Natural killer cell (primary cell): Measurements from ENCODE around the gene SYNGR2. TPM values are rescaled to one million over a fixed set of nuclear protein-coding genes. Genes with fewer than 3 reads are reported as not detected.
"Not testable (repeated sequence)": the region's sequence is repeated elsewhere in the genome, so short reads cannot be mapped to it uniquely, and the experiment has no call there.

ENCODE experiments used
- ATAC-seq, 3 donors: fragments of 150-1000 bp in 2 of 3; fragments of 200-7000 bp in 1 of 3; cut with Tn5 transposase; 1 replicate in 1 of 3; 2 replicates in 2 of 3; pipeline ENCODE4 v1.10.0; 2021; ENCODE audit warnings: mild to moderate bottlenecking in 2 of 3, moderate library complexity in 2 of 3
- DNase-seq, 2 donors: peaks; one replicate each; pipeline versions ENCODE4 v3.0.0 to v3.0.0-alpha.2; 2013 to 2021; ENCODE audit warnings: mixed read lengths in 1 of 2
- H3K27ac ChIP-seq: one replicate; pipeline ENCODE4 v1.5.1; 2013; ENCODE audit warnings: mild to moderate bottlenecking, low read length
- H3K27me3 ChIP-seq: one replicate; pipeline ENCODE4 v1.6.1; 2013; ENCODE audit warnings: low read length; ENCODE audit not compliant: control insufficient read depth, insufficient read depth
- H3K36me3 ChIP-seq: one replicate; pipeline ENCODE4 v1.6.1; 2013; ENCODE audit warnings: low read length; ENCODE audit not compliant: control insufficient read depth, insufficient read depth
- H3K4me1 ChIP-seq: one replicate; pipeline ENCODE4 v1.6.1; 2013; ENCODE audit warnings: low read length; ENCODE audit not compliant: control insufficient read depth, insufficient read depth
- H3K4me3 ChIP-seq: one replicate; pipeline ENCODE4 v1.5.1; 2013; ENCODE audit warnings: low read length
- H3K9me3 ChIP-seq: one replicate; pipeline ENCODE4 v1.6.1; 2013; ENCODE audit warnings: low read length; ENCODE audit not compliant: control insufficient read depth, insufficient read depth
- H3K27ac Mint-ChIP-seq, 2 donors: one replicate each; pipeline ENCODE4 v1.8.0; 2022; ENCODE audit warnings: mild to moderate bottlenecking in 2 of 2, mixed read lengths in 2 of 2, moderate library complexity in 1 of 2
- H3K27me3 Mint-ChIP-seq, 2 donors: one replicate each; pipeline ENCODE4 v1.8.0; 2022; ENCODE audit warnings: low read depth in 2 of 2, mixed read lengths in 2 of 2
- H3K36me3 Mint-ChIP-seq: one replicate; pipeline ENCODE4 v1.8.0; 2022; ENCODE audit warnings: mixed read lengths
- H3K4me1 Mint-ChIP-seq, 2 donors: one replicate each; pipeline ENCODE4 v1.8.0; 2022; ENCODE audit warnings: mixed read lengths in 2 of 2
- H3K4me3 Mint-ChIP-seq: one replicate; pipeline ENCODE4 v1.8.0; 2022; ENCODE audit warnings: mild to moderate bottlenecking, moderate library complexity, mixed read lengths
- H3K9me3 Mint-ChIP-seq, 2 donors: one replicate each; pipeline ENCODE4 v1.8.0; 2022; ENCODE audit warnings: mixed read lengths in 2 of 2
- WGBS: methylation state at CpG from one replicate; pipeline ENCODE4 v1.1.7; 2013; ENCODE audit warnings: missing lambda C conversion rate; ENCODE audit not compliant: insufficient coverage; 5-methylcytosine and 5-hydroxymethylcytosine counted together
- intact Hi-C: fragments of 100-400 bp; cut with micrococcal nuclease; formaldehyde crosslinking; loops from one replicate; pipeline ENCODE4 v1.14.2; 2022
- total RNA-seq, 4 donors: library from RNA; stranded (reverse); fragments of 120-200 nt in 1 of 4; gene quantifications; one replicate each; pipeline versions ENCODE4 v1.2.3 to v1.2.4, GENCODE V29; 2013 to 2022
- TF ChIP-seq, protein P1 (sequence below): fragments of 200-600 bp; IDR thresholded peaks from one replicate; pipeline ENCODE4 v1.8.0; 2022; ENCODE audit warnings: antibody characterized with exemption

The SYNGR2 gene
- total RNA-seq, 3 donors from 2014 or later (not counting 1 experiment from before 2014, with no cell fraction given), result 41.2 to 62.1 (median 43.5) TPM

DNA sequence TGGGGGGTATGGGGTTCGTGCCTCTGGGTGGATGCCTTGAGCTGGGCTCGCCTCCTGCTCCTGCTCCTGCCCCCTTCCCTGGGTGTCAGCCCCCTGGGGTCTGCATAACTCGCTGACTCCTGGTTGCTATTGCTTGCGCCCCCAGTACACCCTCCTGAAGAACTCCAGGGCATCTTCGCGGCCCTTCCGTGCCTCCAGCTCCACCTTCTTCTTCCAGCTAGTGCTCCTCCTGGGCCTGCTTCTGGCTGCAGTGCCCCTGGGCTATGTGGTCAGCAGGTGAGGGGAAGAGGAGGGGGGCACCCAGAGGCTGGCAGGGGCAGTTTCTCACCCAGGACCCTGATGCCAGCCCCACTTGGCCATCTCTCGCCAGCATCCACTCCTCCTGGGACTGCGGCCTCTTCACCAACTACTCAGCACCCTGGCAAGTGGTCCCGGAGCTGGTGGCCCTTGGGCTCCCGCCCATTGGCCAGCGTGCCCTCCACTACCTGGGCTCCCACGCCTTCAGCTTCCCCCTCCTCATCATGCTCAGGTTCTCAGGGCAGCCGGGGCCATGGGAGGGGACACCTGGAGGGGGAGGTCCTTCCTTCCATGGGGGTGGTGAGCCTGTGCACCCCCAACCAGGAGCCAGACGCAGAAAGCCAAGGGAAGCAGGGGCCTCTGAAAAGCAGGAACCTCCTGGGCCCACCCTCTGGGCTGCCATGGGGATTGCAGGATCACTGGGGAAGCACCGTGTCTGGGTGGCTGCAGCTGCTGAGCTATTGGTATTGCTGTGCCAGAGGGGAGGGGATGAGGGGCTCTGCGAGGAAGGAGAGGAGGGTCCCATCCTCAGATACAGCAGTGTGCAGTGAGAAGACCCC is 29.9 kb upstream of the SYNGR2 start:
- peaks cover 10% of the 10 kb centered on the region for H3K36me3 Mint-ChIP-seq
- Histone ChIP-seq H3K36me3 (peaks cover 57% of the 10 kb centered on the region), H3K27me3 (no peaks in the 10 kb centered on the region), H3K4me3 (no peak overlapping the region), H3K9me3 (no peaks in the 10 kb centered on the region), H3K27ac (no peak overlapping the region), H3K4me1 (peaks cover 91% of the 10 kb centered on the region)
- H3K4me1 Mint-ChIP-seq, result peaks cover 73 to 74% of the 10 kb centered on the region in 2 donors
- 88% methylated on average over 17 of the region's 17 CpGs for WGBS
- H3K9me3 Mint-ChIP-seq, result no peaks in the 10 kb centered on the region
- peak overlapping the region; percentile 28 for H3K4me3 Mint-ChIP-seq
- DNase-seq (no peak), ATAC-seq (no peak)
- intact Hi-C loops, result no loop called here
- H3K27ac Mint-ChIP-seq, result peak overlapping the region; percentile 91 to 94
- TF ChIP-seq, protein P1, sequence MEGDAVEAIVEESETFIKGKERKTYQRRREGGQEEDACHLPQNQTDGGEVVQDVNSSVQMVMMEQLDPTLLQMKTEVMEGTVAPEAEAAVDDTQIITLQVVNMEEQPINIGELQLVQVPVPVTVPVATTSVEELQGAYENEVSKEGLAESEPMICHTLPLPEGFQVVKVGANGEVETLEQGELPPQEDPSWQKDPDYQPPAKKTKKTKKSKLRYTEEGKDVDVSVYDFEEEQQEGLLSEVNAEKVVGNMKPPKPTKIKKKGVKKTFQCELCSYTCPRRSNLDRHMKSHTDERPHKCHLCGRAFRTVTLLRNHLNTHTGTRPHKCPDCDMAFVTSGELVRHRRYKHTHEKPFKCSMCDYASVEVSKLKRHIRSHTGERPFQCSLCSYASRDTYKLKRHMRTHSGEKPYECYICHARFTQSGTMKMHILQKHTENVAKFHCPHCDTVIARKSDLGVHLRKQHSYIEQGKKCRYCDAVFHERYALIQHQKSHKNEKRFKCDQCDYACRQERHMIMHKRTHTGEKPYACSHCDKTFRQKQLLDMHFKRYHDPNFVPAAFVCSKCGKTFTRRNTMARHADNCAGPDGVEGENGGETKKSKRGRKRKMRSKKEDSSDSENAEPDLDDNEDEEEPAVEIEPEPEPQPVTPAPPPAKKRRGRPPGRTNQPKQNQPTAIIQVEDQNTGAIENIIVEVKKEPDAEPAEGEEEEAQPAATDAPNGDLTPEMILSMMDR, result no peak
- H3K27me3 Mint-ChIP-seq, result no peaks in the 10 kb centered on the region

DNA sequence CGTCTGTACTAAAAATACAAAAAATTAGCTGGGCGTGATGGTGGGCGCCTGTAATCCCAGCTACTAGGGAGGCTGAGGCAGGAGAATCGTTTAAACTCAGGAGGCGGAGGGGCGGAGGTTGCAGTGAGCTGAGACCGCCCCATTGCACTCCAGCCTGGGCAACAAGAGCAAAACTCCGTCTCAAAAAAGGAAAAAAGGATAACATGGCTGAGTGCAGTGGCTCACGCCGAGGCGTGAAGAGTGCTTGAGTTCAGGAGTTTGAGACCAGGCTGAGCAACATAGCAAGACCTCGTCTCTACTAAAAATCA is 28.6 kb upstream of the SYNGR2 start:
- H3K27me3 ChIP-seq, H3K27ac ChIP-seq, H3K9me3 Mint-ChIP-seq, H3K27me3 Mint-ChIP-seq, ATAC-seq, H3K4me3 ChIP-seq, H3K9me3 ChIP-seq, DNase-seq: not testable (repeated sequence)
- H3K36me3 ChIP-seq, result peaks cover 43% of the 10 kb centered on the region
- H3K4me1 ChIP-seq, result peaks cover 91% of the 10 kb centered on the region
- Mint-ChIP-seq H3K27ac (peak overlapping the region; percentile 91 to 94), H3K4me3 (peak overlapping the region; percentile 79), H3K36me3 (peaks cover 10% of the 10 kb centered on the region), H3K4me1 (peaks cover 61 to 70% of the 10 kb centered on the region in 2 donors)
- intact Hi-C loops, result loop anchor here (1.0 kb wide), 1 partner anchor 74 kb away; the partner anchor contains the start of gene BIRC5
- 75% methylated on average over 12 of the region's 12 CpGs for WGBS

DNA sequence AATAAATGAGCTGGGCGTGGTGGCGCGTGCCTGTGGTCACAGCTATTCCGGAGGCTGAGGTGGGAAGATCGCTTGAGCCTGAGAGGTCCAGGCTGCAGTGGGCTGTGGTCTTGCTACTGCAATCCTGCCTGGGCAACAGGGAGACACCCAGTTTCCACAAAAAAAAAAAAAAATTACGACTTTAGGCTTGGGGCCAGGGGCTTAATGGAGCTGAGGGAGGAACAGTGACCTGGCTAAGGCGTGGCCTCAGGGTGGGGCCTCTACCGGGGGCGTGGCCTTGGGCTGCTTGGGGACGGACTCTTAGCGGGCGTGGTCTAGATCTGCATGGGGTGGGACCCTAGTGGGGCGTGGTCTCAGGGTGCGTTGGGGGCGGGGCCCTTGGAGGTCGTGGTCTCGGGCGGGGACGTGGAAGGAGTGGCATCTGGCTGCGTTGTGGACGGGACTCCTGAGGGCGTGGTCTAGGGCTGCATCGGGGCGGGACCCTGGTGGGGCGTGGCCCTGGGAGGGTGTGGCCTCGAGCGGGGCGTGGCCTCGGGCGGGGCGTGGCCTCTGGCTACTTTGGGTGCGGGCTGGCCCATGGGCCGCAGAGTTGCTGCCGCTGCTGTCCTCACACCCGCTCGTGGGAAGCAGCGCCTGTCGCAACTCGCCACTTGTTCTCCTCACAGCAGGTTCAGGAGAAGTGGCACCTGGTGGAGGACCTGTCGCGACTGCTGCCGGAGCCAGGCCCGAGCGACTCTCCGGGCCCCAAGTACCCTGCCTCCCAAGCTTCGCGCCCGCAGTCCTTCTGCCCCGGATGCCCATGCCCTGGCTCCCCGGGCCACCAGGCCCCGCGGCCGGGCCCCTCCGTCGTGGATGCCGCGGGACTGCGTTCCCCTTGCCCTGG is 28.0 kb upstream of the SYNGR2 start:
- ATAC-seq (peak; percentile 85 to 95 (median 85)), DNase-seq (peak; percentile 86 to 97)
- H3K27ac ChIP-seq, result peak overlapping the region; percentile 37
- Mint-ChIP-seq H3K4me3 (peak overlapping the region; percentile 79), H3K4me1 (peaks cover 60 to 68% of the 10 kb centered on the region in 2 donors), H3K36me3 (peaks cover 9% of the 10 kb centered on the region), H3K27ac (peak overlapping the region; percentile 91 to 94), H3K27me3 (no peaks in the 10 kb centered on the region), H3K9me3 (no peaks in the 10 kb centered on the region)
- H3K9me3 ChIP-seq, result no peaks in the 10 kb centered on the region
- TF ChIP-seq, protein P1, result no peak
- intact Hi-C loops, result loop anchor here (1.0 kb wide), 1 partner anchor 74 kb away; the partner anchor contains the start of gene BIRC5
- H3K36me3 ChIP-seq, result peaks cover 37% of the 10 kb centered on the region
- peaks cover 93% of the 10 kb centered on the region for H3K4me1 ChIP-seq
- 37% methylated on average over 58 of the region's 58 CpGs for WGBS
- no peak overlapping the region for H3K4me3 ChIP-seq
- no peaks in the 10 kb centered on the region for H3K27me3 ChIP-seq
